SHP77 treated with DMSO at 0.1 percent for 48 hours (cell line): ENCODE results near the gene ACSM2B.
A peak's percentile ranks its signal among the peaks of the same experiment; 100 is the strongest.
"Not testable (repeated sequence)": the region's sequence is repeated elsewhere in the genome, so short reads cannot be mapped to it uniquely, and the experiment has no call there.

Experiments
- DNase-seq: peaks from one replicate; lab custom pipeline; 2025; lab: John Stamatoyannopoulos, UW

The ACSM2B gene

GRCh38 chr16:20576145-20576544 is at the start of gene ACSM2B:
Gene ACSM2B, minus strand, starts transcription at chr16:20576367. Its CDS starts 11,522 bp downstream, at chr16:20564845.
- not testable (repeated sequence) for DNase-seq

GRCh38 chr16:20624882-20625807 is 49.0 kb upstream of the ACSM2B start:
- DNase-seq = no peak

- DNase-seq = no peak
These were observed 48.0 kb upstream of the ACSM2B start for GRCh38 chr16:20624205-20624604.

- DNase-seq = no peak
These were observed 46.3 kb upstream of the ACSM2B start for GRCh38 chr16:20622498-20622870.

DNA sequence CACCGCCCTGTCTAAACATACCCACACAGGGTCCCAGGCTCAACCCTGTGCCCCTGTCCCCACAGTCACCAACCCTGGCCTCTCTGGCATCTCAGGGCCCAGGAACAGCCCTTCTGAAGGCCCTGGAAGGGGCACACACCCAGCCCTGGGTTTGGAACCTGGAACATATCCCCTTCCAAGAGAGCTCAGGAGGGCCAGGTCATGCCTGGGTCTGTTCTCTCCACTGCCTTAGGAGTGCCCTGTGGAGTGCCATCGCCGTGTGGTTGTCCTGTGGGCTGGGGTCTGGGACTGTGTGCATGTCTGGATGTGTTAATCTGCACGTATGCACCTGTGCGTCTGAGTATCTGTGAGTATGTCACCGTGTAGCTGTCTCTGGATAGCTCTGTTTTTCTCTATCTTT is 45.2 kb upstream of the ACSM2B start:
- no peak for DNase-seq

- no peak for DNase-seq
These were observed 44.6 kb upstream of the ACSM2B start for GRCh38 chr16:20620770-20621169.

- DNase-seq = no peak
These were observed 43.8 kb upstream of the ACSM2B start for GRCh38 chr16:20620003-20620402.

GRCh38 chr16:20617271-20617670 is 41.1 kb upstream of the ACSM2B start:
- DNase-seq = no peak

DNA sequence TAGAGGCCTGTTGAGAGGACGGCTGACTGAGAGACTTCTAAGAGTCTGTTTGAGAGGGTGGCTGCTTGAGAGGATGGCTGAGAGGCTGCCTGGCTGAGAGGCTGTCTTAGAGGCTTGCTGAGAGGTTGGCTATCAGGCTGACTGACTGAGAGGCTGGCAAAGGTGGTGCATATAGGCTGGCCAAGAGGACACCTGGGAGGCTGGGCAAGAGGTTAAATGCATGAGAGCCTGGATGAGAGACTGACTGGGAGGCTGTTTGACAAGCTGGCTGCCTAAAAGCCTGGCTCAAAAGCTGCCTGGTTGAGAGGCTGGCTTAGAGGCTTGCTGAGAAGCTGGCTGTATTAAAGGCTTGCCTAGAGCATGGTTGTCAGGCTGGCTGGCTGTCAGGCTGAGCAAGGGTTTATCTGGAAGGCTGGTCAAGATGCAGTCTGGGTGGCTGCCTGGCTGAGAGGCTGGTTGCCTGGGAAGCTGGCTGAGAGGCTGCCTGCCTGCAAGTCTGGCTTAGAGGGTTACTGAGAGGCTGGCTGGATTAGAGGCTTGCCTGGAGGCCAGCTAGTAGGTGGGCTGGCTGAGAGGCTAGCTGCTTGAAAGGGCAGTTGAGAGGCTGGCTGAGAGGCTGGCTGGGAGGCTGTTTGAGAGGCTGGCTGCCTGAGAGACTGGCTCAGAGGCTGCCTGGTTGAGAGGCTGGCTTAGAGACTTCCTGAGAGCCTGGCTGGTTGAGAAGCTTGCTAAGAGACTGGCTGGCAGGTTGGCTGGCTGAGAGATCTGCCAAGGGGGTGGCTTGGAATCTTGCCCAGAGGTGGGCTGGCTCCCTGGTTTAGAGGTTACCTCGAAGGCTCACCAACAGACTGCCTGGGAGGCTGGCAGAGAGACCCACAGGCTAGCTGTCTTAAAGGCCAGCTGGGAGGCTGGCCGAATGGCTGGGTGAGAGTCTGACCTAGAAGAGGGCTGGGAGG is 38.3 kb upstream of the ACSM2B start:
- no peak for DNase-seq

- peak; percentile 19 for DNase-seq
These were observed 37.5 kb upstream of the ACSM2B start for GRCh38 chr16:20613481-20614185.

GRCh38 chr16:20612551-20613480 is 36.6 kb upstream of the ACSM2B start:
- peak; percentile 14 for DNase-seq

DNA sequence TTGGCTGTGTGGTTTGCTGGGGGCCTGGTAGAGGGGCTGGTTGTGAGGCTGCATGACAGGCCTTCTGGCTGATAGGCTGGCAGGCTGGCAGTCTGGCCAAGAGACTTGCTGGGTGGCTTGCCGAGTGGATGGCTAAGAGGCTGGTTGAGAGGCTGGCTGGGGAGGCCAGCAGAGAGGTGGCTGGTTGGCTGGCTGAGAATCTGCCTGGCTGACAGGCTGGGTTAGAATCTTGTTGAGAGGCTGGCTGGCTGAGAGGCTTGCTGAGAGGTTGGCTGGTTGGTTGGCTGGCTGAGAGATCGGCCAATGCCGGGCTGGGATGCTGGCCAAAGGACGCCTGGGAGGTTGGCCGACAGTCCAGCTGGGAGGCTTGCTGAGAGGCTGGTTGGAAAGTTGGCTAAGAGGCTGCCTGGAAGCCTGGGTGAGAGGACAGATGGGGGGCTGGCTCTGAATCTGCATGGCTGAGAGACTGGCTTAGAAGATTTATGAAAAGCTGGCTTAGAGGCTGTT is 35.9 kb upstream of the ACSM2B start:
- peak; percentile 52 for DNase-seq

DNA sequence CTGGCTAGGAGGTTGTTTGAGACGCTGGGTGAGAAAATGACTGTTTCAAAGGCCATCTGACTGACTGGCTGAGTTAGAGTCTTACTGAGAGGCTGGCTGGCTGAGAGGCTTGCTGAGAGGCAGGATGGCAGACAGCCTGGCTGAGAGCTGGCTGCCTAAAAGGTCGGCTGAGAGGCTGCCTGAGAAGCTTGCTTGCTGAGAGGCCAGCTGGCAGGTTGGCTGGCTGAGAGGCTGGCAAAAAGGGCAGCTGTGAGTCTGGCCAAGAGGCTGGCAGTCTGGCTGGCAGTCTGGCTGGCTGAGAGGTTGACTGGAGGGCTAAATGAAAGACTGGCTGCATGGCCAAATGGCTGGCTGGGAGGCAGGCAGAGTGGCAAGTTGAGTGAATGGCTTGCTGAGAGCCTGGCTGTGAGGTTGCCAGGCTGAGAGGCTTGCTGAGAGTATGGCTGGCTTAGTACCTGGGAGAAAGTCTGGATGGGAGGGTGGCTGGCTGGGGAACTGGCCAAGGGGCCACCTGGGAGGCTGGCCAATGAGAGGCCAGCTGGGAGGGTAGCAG is 35.3 kb upstream of the ACSM2B start:
- peak; percentile 55 for DNase-seq

DNA sequence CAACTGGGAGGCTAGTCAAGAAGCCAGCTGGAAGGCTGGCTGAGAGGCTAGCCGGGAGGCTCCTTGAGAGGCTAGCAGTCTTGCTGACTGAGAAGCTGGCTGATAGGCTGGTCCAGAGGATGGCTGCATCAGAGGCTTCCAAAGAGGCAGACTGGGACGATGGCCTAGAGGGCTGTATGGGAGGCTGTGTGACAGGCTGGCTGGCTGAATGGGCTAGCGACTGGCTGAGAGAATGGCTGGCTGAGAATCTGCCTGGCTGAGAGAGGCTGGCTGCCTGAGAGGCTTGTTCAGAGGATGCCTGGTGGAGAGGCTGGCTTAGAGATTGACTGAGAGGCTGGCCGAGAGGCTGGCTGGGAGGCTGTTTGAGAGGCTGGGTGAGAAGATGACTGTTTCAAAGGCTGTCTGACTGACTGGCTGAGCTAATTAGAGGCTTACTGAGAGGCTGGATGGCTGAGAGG is 34.8 kb upstream of the ACSM2B start:
- no peak for DNase-seq

GRCh38 chr16:20610211-20610891 is 34.2 kb upstream of the ACSM2B start:
- peak; percentile 96 for DNase-seq

GRCh38 chr16:20602205-20602604 is 26.0 kb upstream of the ACSM2B start:
- DNase-seq = peak; percentile 31

DNA sequence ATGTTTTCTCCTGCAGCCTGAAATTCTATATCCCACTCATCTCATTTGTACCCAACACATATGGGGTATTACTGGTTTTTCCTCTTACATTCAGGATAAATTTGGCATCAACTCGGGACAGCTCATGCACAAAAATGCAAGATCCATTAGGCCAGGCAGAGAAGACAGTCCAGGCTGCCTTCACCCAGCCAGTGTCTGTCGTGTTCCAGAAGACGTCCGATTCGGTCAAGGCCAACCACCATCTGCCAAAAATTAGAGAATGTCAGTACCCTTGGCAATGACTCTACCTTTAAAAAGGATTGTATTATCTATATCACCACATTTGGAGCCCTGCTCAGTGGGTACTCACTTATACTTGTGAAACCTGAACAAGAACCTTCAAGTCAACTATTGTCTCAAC is 23.3 kb upstream of the ACSM2B start:
- not testable (repeated sequence) for DNase-seq

DNA sequence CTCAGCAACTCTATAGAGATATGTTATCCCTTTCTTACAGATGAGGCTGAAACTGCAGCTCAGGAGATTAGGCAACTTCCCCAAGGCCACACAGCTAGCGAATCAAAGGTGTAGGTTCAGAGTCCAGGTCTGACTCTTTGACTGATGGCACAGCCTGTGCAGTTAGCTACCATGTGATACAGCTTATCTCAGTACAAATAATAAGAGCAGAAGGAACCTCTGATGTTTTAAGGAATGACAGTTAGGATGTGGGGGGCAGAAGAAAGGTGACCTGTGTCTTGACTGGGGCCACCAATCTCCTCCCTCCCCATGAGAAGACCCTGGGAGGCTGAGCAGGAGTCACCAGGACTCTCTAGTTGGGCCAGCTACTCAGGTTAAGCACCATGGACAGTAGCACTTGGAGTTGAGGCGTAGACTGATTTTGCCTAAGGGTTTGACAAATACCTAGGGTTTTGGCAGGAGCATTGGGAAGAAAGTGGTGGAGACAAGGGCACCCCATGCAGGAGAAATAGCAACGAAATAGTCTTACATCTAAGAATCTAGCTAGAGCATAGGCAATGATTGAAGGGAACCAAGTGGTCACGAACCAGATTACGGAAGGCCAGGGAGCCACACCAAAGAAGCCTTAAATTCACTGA is 22.8 kb upstream of the ACSM2B start:
- DNase-seq = no peak

- DNase-seq = not testable (repeated sequence)
These were observed 19.5 kb upstream of the ACSM2B start for GRCh38 chr16:20595694-20596093.
